CD4-positive, alpha-beta T cell (primary cell): ENCODE data around the gene PARVB. TPM values are rescaled to one million over a fixed set of nuclear protein-coding genes. Genes with fewer than 3 reads are reported as not detected.
"Not testable (repeated sequence)": the region's sequence is repeated elsewhere in the genome, so short reads cannot be mapped to it uniquely, and the experiment has no call there.

Experiments used
- ATAC-seq: fragments of 200-7000 bp; cut with Tn5 transposase; one replicate; pipeline ENCODE4 v1.10.0; 2022; ENCODE audit warnings: mild to moderate bottlenecking; ENCODE audit not compliant: poor library complexity
- CTCF ChIA-PET: fragments of 350-600 bp; sonication (Branson Sonifier 250); formaldehyde crosslinking; loops from one replicate; lab custom pipeline; 2021; ENCODE audit warnings: antibody characterized with exemption, inconsistent platforms; lab: Charles Lee
- POLR2A ChIA-PET: fragments of 350-600 bp; sonication (Branson Sonifier 250); formaldehyde crosslinking; loops from one replicate; lab custom pipeline; 2021; ENCODE audit warnings: antibody characterized with exemption, inconsistent platforms; lab: Charles Lee
- DNase-seq, 14 experiments: peaks; one replicate each; pipeline ENCODE4 v3.0.0-alpha.2; 2013 to 2020; ENCODE audit warnings: mixed read lengths in 2 of 14
- H3K27ac ChIP-seq, 2 donors: one replicate each; pipeline versions ENCODE4 v1.5.1 to v1.7.0; 2013; ENCODE audit warnings: low read length in 2 of 2, low read depth in 1 of 2, mild to moderate bottlenecking in 1 of 2
- H3K27me3 ChIP-seq, 2 experiments: 1 replicate in 1 of 2; 2 replicates in 1 of 2; pipeline versions ENCODE4 v1.6.1 to v1.7.0; 2013; ENCODE audit warnings: low read length in 2 of 2, control low read depth in 1 of 2, mild to moderate bottlenecking in 1 of 2, moderate library complexity in 1 of 2; ENCODE audit not compliant: insufficient read depth in 2 of 2, control insufficient read depth in 1 of 2
- H3K36me3 ChIP-seq: one replicate; pipeline ENCODE4 v1.6.1; 2013; ENCODE audit warnings: low read length, control low read depth; ENCODE audit not compliant: insufficient read depth
- H3K4me1 ChIP-seq: one replicate; pipeline ENCODE4 v1.6.1; 2013; ENCODE audit warnings: low read length, control low read depth; ENCODE audit not compliant: insufficient read depth
- H3K4me3 ChIP-seq: one replicate; pipeline ENCODE4 v1.5.1; 2013; ENCODE audit warnings: mild to moderate bottlenecking, low read length, moderate library complexity
- H3K9me3 ChIP-seq, 2 experiments: 1 replicate in 1 of 2; 2 replicates in 1 of 2; pipeline versions ENCODE4 v1.6.1 to v1.7.0; 2013; ENCODE audit warnings: low read length in 2 of 2, mild to moderate bottlenecking in 2 of 2, control low read depth in 1 of 2, moderate library complexity in 1 of 2; ENCODE audit not compliant: control insufficient read depth in 1 of 2, insufficient read depth in 1 of 2
- H3K27ac Mint-ChIP-seq: one replicate; pipeline ENCODE4 v1.8.0; 2020; ENCODE audit warnings: mixed read lengths
- H3K27me3 Mint-ChIP-seq: one replicate; pipeline ENCODE4 v1.8.0; 2021; ENCODE audit warnings: mixed read lengths
- H3K36me3 Mint-ChIP-seq: one replicate; pipeline ENCODE4 v1.8.0; 2021; ENCODE audit warnings: low read depth, mixed read lengths
- H3K4me1 Mint-ChIP-seq: one replicate; pipeline ENCODE4 v1.8.0; 2021; ENCODE audit warnings: low read depth, mixed read lengths
- H3K4me3 Mint-ChIP-seq: one replicate; pipeline ENCODE4 v1.8.0; 2020; ENCODE audit warnings: mild to moderate bottlenecking, mixed read lengths
- H3K9me3 Mint-ChIP-seq: one replicate; pipeline ENCODE4 v1.8.0; 2020; ENCODE audit warnings: mixed read lengths
- intact Hi-C, 2 experiments: fragments of 100-400 bp; cut with DNase I in 1 of 2; cut with micrococcal nuclease in 1 of 2; formaldehyde crosslinking; loops; one replicate each; pipeline versions ENCODE4 v1.15.1 to v1.9.0; 2023 to 2025; cut with DNase I, micrococcal nuclease
- total RNA-seq, 174 experiments: library from RNA in 2 of 174; stranded (reverse) in 2 of 174; gene quantifications; one replicate each; pipeline ENCODE4 v1.2.3 and lab custom pipeline; 2021 to 2026
- TF ChIP-seq, protein P1 (sequence below): fragments of 200-600 bp; IDR thresholded peaks from one replicate; pipeline ENCODE4 v1.8.0; 2022; ENCODE audit warnings: antibody characterized with exemption, mild to moderate bottlenecking

The PARVB gene
- total RNA-seq, 2 experiments from 2014 or later, result 6.2 to 6.4 TPM

GRCh38 chr22:44109416-44109815, 85.3 kb downstream of the PARVB start:
- Mint-ChIP-seq H3K27ac (no peak overlapping the region), H3K9me3 (no peaks in the 10 kb centered on the region), H3K4me3 (no peak overlapping the region), H3K36me3 (no peaks in the 10 kb centered on the region), H3K4me1 (peaks cover 11% of the 10 kb centered on the region), H3K27me3 (no peaks in the 10 kb centered on the region)
- ATAC-seq (no peak), DNase-seq (no peak)
- H3K36me3 ChIP-seq, result no peaks in the 10 kb centered on the region
- H3K4me1 ChIP-seq, result no peaks in the 10 kb centered on the region
- intact Hi-C loops, result no loop called here
- H3K27ac ChIP-seq, result no peak overlapping the region
- H3K9me3 ChIP-seq, result no peaks in the 10 kb centered on the region
- CTCF ChIA-PET, result interaction anchor here (0.7 kb wide), 1 partner anchor 178 kb away, joined by 3 read pairs; no protein-coding TSS in a partner anchor
- H3K4me3 ChIP-seq, result no peak overlapping the region
- H3K27me3 ChIP-seq, result no peaks in the 10 kb centered on the region
- TF ChIP-seq, protein P1, sequence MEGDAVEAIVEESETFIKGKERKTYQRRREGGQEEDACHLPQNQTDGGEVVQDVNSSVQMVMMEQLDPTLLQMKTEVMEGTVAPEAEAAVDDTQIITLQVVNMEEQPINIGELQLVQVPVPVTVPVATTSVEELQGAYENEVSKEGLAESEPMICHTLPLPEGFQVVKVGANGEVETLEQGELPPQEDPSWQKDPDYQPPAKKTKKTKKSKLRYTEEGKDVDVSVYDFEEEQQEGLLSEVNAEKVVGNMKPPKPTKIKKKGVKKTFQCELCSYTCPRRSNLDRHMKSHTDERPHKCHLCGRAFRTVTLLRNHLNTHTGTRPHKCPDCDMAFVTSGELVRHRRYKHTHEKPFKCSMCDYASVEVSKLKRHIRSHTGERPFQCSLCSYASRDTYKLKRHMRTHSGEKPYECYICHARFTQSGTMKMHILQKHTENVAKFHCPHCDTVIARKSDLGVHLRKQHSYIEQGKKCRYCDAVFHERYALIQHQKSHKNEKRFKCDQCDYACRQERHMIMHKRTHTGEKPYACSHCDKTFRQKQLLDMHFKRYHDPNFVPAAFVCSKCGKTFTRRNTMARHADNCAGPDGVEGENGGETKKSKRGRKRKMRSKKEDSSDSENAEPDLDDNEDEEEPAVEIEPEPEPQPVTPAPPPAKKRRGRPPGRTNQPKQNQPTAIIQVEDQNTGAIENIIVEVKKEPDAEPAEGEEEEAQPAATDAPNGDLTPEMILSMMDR, result no peak
- POLR2A ChIA-PET, result no interaction called here

- H3K27ac ChIP-seq, H3K27me3 ChIP-seq, intact Hi-C loops, H3K4me3 Mint-ChIP-seq, H3K9me3 ChIP-seq, H3K27ac Mint-ChIP-seq, H3K36me3 ChIP-seq, CTCF ChIA-PET, H3K4me3 ChIP-seq, H3K9me3 Mint-ChIP-seq, DNase-seq, H3K4me1 ChIP-seq, H3K36me3 Mint-ChIP-seq, POLR2A ChIA-PET, ATAC-seq, H3K27me3 Mint-ChIP-seq: not testable (repeated sequence)
- H3K4me1 Mint-ChIP-seq, result peaks cover 11% of the 10 kb centered on the region
These were observed 86.6 kb downstream of the PARVB start for GRCh38 chr22:44110656-44111055.

GRCh38 chr22:44111562-44112155, 87.6 kb downstream of the PARVB start:
- H3K4me3 Mint-ChIP-seq, result no peak overlapping the region
- no peak overlapping the region for H3K27ac Mint-ChIP-seq
- no peak overlapping the region for H3K4me3 ChIP-seq
- DNase-seq (no peak), ATAC-seq (no peak)
- H3K27ac ChIP-seq, result no peak overlapping the region
- H3K36me3 ChIP-seq, result no peaks in the 10 kb centered on the region
- TF ChIP-seq, protein P1, result no peak
- peaks cover 10% of the 10 kb centered on the region for H3K4me1 Mint-ChIP-seq
- no peaks in the 10 kb centered on the region for H3K27me3 ChIP-seq
- H3K9me3 Mint-ChIP-seq, result no peaks in the 10 kb centered on the region
- no peaks in the 10 kb centered on the region for H3K4me1 ChIP-seq
- H3K9me3 ChIP-seq, result no peaks in the 10 kb centered on the region
- intact Hi-C loops, result no loop called here
- ChIA-PET CTCF (no interaction called here), POLR2A (no interaction called here)
- no peaks in the 10 kb centered on the region for H3K36me3 Mint-ChIP-seq
- no peaks in the 10 kb centered on the region for H3K27me3 Mint-ChIP-seq

GRCh38 chr22:44112191-44112590, 88.1 kb downstream of the PARVB start:
- no peaks in the 10 kb centered on the region for H3K36me3 ChIP-seq
- no peaks in the 10 kb centered on the region for H3K4me1 ChIP-seq
- H3K4me3 Mint-ChIP-seq, result no peak overlapping the region
- intact Hi-C loops, result no loop called here
- H3K9me3 Mint-ChIP-seq, result no peaks in the 10 kb centered on the region
- ChIA-PET POLR2A (no interaction called here), CTCF (no interaction called here)
- H3K36me3 Mint-ChIP-seq, result no peaks in the 10 kb centered on the region
- DNase-seq (no peak), ATAC-seq (no peak)
- TF ChIP-seq, protein P1, result no peak
- no peaks in the 10 kb centered on the region for H3K27me3 ChIP-seq
- no peak overlapping the region for H3K27ac ChIP-seq
- H3K9me3 ChIP-seq, result no peaks in the 10 kb centered on the region
- H3K4me1 Mint-ChIP-seq, result peaks cover 4% of the 10 kb centered on the region
- no peak overlapping the region for H3K27ac Mint-ChIP-seq
- no peak overlapping the region for H3K4me3 ChIP-seq
- H3K27me3 Mint-ChIP-seq, result no peaks in the 10 kb centered on the region
